GM18870 (cell line): ENCODE measurements around the gene SNCG.
"Not testable (repeated sequence)": the region's sequence is repeated elsewhere in the genome, so short reads cannot be mapped to it uniquely, and the experiment has no call there.

Experiments used
- ATAC-seq: cut with Tn5 transposase; IDR thresholded peaks from one replicate; pipeline ENCODE4 v1.9.1; 2021; ENCODE audit warnings: moderate library complexity; ENCODE audit not compliant: unreplicated experiment

The SNCG gene

GRCh38 chr10:86958116-86958900 is at the start of gene SNCG:
Gene SNCG, plus strand, starts transcription at chr10:86958599. Its CDS starts 99 bp downstream, at chr10:86958698.
- no peak for ATAC-seq

DNA sequence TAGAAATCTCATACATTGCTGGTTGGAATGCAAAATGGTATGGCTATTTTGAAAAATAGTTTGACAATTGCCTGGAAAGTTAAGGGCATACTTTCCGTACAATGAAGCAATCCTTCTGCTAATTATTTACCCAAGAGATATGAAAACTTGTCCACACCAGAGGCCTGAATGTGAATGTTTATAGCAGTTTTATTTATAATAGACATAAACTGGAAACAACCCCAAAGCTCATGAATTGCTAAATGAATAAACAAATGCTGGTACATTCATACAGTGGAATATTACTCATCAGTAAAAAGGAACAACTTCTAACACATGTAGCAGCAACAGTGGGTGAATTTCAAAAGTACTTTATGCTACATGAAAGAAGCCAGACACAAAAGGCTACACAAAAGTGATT is 43.7 kb upstream of the SNCG start:
- ATAC-seq, result no peak

DNA sequence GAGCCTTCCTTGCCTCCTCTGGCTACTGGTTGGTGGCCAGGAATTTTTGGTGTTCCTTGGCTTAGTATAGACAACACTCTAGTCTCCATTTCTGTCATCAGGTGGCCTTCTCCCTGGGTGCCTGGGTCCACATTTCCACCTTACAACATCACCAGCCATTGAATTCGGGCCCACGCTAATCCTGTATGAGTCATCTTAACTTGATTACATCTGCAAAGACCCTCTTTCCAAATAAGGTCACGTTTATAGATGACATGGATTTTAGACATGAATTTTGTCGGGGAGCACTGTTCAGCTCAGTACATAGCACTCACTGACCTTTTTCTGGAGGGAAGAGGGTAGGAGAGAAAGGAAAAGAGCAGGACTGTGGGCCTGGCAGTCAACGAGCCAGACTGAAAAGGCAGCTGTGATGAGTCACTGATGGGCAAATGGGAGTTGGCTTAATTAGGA is 40.4 kb upstream of the SNCG start:
- no peak for ATAC-seq

DNA sequence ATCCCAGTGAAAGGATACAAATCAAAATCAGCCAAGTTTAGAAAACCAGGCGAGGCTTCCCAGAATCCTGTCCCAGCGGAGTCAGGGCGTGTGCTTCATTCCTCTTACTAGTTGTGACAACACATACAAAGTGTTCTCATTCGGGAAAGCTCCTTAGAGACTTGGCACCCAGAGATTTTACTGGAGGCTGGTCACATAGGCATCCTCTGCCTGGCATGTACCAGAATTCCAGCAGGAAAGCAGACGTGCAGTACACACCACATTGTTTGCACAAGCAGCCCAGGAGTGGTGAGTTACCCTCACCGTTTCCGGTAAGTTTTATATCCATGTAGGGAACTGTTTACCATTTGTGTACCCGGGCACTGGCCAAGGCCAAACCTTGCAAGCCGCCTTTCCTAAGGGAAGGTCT is 35.8 kb upstream of the SNCG start:
- no peak for ATAC-seq

DNA sequence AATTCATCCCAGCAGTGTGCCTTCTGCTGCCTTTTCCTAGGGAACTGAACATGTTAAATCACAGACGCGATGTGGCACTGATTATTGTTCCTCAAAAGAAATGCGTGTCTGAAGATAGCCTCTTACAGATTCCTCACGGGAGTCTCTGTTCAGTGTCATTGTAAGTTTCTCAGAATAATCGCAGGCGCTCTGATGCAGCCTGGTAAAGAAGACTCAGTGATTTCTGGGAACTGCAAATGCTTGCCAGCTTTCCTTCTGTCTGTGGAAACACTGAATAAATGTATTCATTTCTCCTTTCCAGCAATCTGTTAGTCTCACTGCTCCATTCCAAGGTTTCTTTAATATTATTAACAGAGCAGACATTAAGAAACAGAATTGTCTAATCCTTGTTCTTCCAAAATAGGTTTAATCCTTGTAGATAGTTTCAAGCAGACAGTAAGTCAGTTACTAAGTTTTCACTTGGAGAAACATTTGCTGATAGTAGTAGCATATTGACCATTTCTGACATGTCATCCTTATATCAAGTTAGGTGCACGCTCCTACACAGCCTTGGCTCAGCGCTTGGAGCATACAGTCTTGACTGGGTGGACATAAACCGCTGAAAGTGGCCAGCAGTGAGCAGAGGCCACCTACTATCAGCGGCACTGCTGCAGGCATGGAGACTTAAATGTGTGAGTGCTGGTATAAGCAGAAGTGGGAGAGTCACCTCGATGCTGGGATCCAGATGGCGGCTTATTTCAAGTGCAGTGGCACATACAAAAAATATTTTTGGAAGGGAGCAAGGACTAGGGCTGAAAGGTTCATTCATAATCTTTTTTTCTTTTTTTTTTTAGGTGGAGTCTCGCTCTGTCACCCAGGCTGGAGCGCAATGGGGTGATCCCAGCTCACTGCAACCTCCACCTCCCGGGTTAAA is 28.7 kb upstream of the SNCG start:
- no peak for ATAC-seq

DNA sequence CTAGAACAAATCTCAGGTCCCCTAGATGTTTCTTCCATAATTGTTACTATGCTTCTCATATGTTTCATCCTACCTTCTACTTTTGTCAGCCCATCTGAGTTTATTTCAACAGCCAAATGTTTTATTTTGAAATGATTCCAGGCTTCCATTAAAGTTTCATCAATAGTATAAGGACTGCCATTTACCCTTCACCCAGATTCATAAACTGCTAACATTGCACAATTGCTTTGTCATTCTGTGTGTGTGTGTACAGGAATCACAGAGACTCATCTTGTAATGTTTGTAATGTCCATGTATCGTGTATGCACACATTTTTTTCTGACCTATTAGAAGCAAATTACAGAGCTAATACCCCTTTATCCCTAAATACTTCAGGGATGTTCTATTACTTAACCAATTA is 26.5 kb upstream of the SNCG start:
- no peak for ATAC-seq

GRCh38 chr10:86932674-86933073 is 25.7 kb upstream of the SNCG start:
- ATAC-seq, result no peak

- ATAC-seq, result not testable (repeated sequence)
Measured at GRCh38 chr10:86934162-86934711, 24.2 kb upstream of the SNCG start.

DNA sequence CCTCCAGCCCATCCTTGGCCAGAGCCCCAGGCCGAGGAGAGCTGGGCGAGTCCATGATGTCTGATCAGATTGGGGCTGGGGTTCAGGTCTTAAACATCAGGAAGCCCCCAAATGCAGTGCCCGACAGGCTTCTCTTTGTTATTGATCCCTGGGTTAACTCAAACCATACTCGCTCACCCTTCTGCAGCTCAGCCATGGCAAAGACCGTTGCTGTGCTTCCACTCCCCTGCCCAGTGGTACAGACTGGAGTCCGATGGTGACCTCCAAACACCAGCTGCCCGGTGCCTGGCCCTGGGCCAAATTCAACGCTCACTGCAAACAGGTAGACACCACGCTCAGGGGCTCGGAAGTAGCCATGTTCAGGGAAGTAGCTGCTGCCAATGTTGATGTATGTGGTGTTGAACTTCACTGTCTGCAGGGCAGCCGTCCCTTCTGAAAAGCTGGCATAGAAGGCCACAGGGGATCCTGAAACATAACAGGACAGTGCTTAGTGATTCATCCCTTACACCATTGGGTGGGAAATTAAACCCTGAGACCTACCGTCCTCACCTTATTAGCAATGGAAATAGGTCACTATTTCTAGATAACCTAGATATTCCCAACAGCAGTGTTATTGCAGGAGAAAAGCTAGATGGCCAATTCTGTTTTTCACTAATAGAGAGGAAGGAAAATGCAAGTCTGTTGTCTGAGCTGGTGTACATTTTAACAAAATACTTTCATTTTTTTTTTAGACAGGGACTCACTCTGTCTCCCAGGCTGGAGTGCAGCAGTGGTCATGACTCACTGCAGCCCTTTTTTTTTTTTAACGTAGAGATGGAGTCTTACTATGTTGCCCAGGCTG is 21.5 kb upstream of the SNCG start:
- ATAC-seq, result no peak

- ATAC-seq, result no peak
Measured at GRCh38 chr10:86937502-86938154, 20.8 kb upstream of the SNCG start.

- ATAC-seq, result no peak
Measured at GRCh38 chr10:86938260-86938659, 20.1 kb upstream of the SNCG start.

- ATAC-seq, result not testable (repeated sequence)
Measured at GRCh38 chr10:86940076-86940475, 18.3 kb upstream of the SNCG start.

GRCh38 chr10:86940677-86941076 is 17.7 kb upstream of the SNCG start:
- ATAC-seq, result no peak

GRCh38 chr10:86941426-86941825 is 17.0 kb upstream of the SNCG start:
- ATAC-seq, result no peak

DNA sequence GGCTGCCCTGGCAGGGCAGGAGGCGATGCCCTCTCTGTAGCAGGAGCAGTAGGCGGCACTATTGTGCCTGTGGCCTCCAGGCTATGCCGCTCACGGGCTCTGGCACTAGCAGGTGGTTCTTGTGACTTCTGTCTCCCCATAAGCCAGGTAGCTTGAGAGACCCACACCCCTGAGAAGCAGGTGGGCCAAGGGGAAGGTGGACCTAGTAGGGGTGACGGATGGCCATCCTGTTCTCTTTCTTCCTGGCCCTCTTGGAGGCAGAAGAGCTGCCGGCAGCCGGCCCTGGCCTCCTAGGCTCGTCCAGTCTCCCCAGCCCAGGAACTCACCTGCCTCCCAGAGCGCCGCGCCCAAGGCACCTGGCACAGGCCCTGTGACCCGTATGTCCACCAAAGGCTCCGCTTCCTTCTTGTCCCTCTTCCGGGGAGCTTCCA is 16.4 kb upstream of the SNCG start:
- no peak for ATAC-seq

DNA sequence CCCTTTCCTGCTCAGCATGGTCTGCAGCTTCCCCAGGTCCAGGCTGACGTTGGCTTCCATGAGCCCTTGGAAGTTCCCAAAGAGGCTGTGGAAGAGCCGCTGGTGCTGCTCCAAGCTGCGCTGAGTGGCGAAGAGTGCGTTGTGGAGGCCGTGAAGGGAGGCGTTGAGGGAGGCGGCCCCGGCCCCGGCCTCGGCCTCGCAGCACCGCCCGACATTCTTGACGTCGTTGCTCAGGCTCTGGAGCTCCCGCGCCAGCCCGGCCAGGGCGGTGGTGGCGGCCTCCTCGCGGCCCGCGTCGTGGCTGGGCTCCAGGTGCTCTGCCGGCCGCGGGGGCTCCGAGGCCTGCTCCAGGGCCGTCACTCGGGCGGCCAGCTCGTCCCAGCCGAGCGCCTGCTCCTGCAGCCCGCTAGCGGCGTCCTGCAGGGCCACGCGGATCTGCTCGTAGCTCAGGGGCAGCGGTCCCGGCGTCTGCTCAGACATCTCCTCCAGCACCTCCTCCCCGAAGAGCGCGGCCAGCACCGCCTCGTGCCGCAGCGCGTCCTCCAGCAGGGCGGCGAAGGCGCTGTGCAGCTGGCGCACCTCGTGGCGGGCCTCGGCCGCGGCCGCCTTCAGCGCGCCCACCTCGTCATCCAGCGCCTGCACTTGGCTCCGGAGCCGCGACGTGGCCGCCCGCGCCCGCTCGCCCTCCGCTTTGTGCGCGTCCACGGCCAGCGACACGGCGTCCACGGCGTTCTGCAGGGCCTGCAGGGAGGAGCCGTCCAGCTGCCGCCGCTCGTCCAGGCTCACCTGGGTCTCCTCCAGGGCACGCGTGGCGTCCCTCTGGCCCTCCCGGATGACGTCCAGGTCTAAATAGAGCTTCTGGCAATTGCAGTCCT is 15.7 kb upstream of the SNCG start:
- no peak for ATAC-seq

GRCh38 chr10:86943316-86944030 is 14.9 kb upstream of the SNCG start:
- ATAC-seq, result no peak

GRCh38 chr10:86944031-86944419 is 14.4 kb upstream of the SNCG start:
- ATAC-seq, result no peak

DNA sequence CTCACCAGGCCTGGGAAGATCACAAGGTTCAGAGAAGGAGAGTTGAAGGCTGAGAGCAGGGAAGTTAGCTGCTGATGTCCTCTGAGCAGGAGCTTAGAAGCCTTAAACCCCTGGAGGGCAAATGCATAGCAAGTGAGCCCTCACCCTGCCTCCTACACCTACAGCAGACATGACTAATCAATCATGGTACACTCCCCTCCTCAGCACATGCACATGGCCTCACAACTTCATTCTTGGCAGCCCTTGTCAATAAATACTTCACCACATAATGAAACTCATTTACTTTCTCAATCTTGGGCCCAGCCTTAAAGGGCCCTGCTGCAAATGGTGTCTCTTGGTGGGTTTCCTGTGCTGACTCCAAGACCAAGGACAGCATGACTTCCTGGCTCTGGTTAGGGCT is 13.9 kb upstream of the SNCG start:
- ATAC-seq, result no peak
